Measurements from ENCODE around the gene NAB1.

The NAB1 gene

GRCh38 chr2:190637281-190637734 lies 11.6 kb upstream of the NAB1 start:
- DNase-seq (ENCODE audit: low spot score) = no peak

DNA sequence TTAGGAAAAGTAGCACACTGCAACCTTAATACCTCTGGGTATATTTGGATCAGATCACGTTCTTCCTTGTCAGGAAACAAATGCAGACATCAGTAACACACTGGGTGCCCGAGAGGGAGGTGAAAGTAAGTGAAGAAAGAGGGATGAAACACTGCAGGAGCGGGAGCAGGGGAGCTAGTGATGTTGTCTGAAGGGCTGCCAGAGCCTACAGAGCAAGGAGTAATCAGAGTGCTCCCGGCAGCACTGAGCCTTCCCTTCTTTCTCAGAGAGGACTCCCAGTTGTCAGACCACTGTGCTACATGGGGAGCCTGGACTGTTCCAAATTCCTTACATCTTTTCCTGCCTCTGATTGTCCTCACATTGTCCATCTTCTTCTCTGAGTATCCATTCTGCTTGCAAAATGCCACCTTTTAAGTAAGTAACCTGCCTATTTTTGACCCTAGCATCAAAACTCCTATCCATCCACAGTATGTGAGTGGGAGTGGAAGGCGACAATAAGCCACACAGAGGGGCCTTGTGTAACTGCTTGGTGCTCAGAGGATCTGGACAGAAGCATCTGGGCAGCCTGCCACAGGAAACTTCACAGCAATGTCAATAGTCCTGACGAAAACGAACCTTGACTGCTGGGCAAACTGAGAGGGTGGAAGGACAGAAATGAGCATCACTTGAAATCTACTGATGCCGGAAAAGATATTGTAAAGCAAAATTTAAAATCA lies 10.8 kb upstream of the NAB1 start:
- DNase-seq (ENCODE audit: low spot score) = no peak

DNA sequence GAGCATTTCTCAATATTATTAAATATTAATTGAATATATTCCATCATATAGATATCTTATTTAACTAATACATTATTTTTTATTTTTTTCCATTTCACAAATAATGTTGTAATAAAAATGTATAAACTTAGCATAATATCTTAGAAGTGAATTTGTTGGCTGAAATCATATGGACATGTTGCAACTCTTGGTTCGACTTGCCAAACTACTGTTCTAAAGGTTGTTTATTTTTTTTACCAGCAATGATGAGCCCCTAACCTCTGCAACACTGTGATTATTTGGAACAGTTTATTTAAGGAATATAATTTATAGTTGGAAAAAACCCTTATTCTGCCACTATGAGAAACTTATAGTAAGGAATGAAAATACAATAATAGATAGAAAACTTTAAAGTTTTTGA lies 8.8 kb upstream of the NAB1 start:
- no peak for DNase-seq (ENCODE audit: low spot score)

- DNase-seq (ENCODE audit: low spot score) = no peak
These were observed 7.4 kb upstream of the NAB1 start for GRCh38 chr2:190641469-190641868.

- no peak for DNase-seq (ENCODE audit: low spot score)
These were observed 1.9 kb upstream of the NAB1 start for GRCh38 chr2:190646780-190647522.

DNA sequence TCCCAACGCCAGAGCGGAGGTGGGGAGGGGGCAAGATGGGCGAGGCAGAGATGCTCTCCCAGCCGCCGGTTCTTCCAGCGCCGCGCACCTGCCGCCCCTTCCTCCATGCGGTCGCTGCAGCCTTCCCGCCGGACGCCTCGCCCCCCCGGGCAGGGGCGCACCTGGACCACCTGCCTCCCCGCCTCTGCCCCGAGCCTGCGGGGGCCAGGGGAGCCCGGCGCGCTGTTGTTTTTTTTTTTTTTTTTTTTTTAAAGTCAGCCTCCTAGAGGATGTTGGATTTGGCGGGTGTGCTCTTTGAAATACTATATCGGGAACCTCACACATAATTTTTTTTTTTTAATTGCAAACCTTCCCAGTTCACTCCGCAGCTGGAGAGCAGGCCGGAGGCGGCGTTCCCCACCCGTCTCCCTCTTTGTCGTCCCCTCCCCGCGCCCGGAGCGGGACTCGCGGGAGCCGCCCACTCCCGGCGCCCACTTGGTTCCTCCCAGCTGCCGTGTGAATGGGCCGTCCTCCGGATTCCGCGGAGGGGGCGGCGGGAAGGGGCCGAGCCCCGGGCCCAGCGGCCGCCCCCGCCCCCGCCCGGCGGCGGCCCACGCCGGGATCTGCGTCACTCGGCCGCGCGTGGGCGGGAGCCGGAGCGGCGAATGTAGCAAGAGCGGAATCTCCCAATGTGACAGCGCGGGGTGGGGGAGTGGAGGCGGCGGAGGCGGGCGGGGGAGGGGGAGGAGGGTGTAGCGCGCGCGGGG lies 421 bp upstream of the NAB1 start:
- DNase-seq (ENCODE audit: low spot score) = peak; percentile 62

- DNase-seq (ENCODE audit: low spot score) = peak; percentile 38
These were observed 1.0 kb downstream of the NAB1 start for GRCh38 chr2:190649798-190650390.

- DNase-seq (ENCODE audit: low spot score) = no peak
These were observed 2.5 kb downstream of the NAB1 start for GRCh38 chr2:190651413-190651812.

DNA sequence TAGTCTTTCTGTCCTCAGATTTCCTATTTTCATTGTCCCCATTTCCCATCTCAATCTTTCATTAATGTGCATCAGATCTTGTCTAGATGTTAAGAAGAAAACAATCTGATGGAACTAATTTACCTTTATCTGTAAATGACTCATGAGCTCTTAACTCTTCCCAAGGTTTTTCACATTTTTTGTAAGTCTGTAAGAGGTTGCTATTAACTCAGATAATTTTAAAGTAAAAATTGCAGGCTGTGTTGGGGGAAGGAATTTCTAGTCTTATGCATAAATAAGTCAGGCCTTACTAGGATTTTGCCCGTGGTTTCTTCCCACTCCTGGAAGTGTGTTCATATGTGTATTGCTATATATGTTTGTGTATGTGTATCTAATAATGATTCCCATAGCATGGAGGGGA lies 4.3 kb downstream of the NAB1 start:
- DNase-seq (ENCODE audit: low spot score) = no peak

GRCh38 chr2:190653931-190654330 lies 5.0 kb downstream of the NAB1 start:
- no peak for DNase-seq (ENCODE audit: low spot score)

DNA sequence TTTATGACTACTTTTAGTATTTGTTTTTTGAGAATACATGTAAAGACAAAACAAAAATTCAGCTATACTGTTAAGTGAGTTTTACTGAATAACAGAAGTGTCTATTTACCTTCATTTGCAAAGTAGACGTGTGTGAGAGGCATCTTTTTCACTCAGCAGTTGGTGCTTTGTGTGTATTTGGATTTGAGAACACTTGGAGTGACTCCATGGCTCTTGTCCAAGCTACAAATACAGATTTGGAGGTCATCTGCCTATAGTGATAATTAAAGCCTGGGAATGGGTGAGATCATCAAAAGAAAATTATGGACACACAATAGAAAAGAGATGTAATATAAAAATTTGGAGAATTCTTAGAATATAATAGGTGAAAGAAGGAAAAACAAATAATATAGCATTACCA lies 6.2 kb downstream of the NAB1 start:
- DNase-seq (ENCODE audit: low spot score) = no peak

GRCh38 chr2:190655570-190655969 lies 6.7 kb downstream of the NAB1 start:
- no peak for DNase-seq (ENCODE audit: low spot score)

DNA sequence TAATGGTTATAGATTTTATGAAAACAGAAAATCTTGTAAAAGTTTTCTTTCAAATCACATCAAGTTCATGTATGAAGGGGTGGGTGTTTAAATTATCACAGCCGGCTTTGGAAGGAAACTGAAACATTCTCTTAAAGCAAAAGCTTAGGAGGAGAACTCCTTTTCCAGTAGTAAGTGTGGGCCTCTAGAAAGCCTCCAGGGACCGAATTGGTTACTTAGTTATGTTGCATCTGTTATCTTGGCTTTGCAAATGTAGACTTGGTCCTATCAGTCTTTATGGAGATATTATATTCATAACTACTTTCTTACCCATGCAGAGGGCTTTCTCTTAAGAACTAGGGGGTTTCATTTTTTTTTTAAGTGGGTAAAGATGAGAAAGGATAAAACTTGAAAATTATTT lies 7.4 kb downstream of the NAB1 start:
- no peak for DNase-seq (ENCODE audit: low spot score)

GRCh38 chr2:190657474-190658255 lies 8.8 kb downstream of the NAB1 start:
- no peak for DNase-seq (ENCODE audit: low spot score)

DNA sequence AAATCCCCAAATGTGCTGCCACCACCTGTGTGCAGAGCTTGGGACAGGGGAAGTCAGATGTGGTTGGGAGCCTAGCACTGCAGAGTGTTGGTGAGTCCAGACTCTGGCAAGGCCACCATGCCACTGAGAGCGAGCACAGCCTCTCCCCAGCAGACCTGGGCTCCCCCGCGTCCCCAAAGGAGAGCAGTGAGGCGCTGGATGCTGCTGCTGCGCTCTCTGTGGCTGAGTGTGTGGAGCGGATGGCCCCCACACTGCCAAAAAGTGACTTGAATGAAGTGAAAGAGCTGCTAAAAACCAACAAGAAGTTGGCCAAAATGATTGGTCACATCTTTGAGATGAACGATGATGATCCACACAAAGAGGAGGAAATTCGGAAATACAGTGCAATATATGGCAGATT lies 10.7 kb downstream of the NAB1 start:
- DNase-seq (ENCODE audit: low spot score) = no peak

- DNase-seq (ENCODE audit: low spot score) = no peak
These were observed 13.9 kb downstream of the NAB1 start for GRCh38 chr2:190662754-190663153.

GRCh38 chr2:190663348-190663747 lies 14.5 kb downstream of the NAB1 start:
- no peak for DNase-seq (ENCODE audit: low spot score)

- DNase-seq (ENCODE audit: low spot score) = no peak
These were observed 15.0 kb downstream of the NAB1 start for GRCh38 chr2:190663839-190664238.

DNA sequence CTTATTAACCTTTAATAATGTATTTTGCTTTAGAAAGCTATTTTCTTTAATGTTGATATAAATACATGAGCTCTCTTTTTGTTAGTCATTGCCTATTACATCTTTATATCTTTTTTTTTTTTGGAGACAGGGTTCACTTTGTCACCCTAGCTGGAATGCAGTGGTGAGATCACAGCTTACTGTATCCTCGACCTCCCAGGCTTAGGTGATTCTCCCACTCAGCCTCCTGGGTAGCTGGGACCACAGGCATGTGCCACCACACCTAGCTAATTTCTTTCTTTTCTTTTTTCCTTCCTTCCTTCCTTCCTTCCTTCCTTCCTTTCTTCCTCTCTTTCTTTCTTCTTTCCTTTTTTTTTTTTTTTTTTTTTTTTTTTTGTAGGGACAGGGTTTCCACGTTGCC lies 15.4 kb downstream of the NAB1 start:
- no peak for DNase-seq (ENCODE audit: low spot score)

GRCh38 chr2:190666895-190667294 lies 18.0 kb downstream of the NAB1 start:
- DNase-seq (ENCODE audit: low spot score) = no peak

GRCh38 chr2:190668892-190669291 lies 20.0 kb downstream of the NAB1 start:
- no peak for DNase-seq (ENCODE audit: low spot score)

Data from kidney capillary endothelial cell (primary cell).